Loucy (cell line): Measurements from ENCODE around the gene ARID1B.

Experiments used
- H2AFZ ChIP-seq: fragments of 200-600 bp; sonication (generic); 2 replicates; pipeline ENCODE4 v1.6.0; 2016; ENCODE audit warnings: antibody characterized with exemption, mild to moderate bottlenecking, low read length, moderate library complexity
- H3F3A ChIP-seq: fragments of 200-600 bp; 2 replicates; pipeline ENCODE4 v1.6.0; 2016; ENCODE audit warnings: antibody characterized with exemption, low read depth, mild to moderate bottlenecking
- H3K27me3 ChIP-seq: fragments of 200-600 bp; sonication (generic); 2 replicates; pipeline ENCODE4 v1.6.1; 2014; ENCODE audit warnings: low read length, mild to moderate bottlenecking; ENCODE audit not compliant: insufficient read depth, poor library complexity, severe bottlenecking
- H3K36me3 ChIP-seq: fragments of 200-600 bp; sonication (generic); 2 replicates; pipeline ENCODE4 v1.6.1; 2016; ENCODE audit warnings: low read length; ENCODE audit not compliant: insufficient read depth
- H3K4me1 ChIP-seq: fragments of 200-600 bp; sonication (generic); 2 replicates; pipeline ENCODE4 v1.5.1; 2014; ENCODE audit warnings: low read length, mild to moderate bottlenecking; ENCODE audit not compliant: insufficient read depth, poor library complexity, severe bottlenecking
- H3K4me2 ChIP-seq: fragments of 200-600 bp; sonication (generic); 2 replicates; pipeline ENCODE4 v1.6.0; 2014; ENCODE audit warnings: antibody characterized with exemption, low read length, low read depth, mild to moderate bottlenecking; ENCODE audit not compliant: poor library complexity, severe bottlenecking
- H3K4me3 ChIP-seq: fragments of 200-600 bp; sonication (generic); 2 replicates; pipeline ENCODE4 v1.5.1; 2014; ENCODE audit warnings: low read length, mild to moderate bottlenecking, mixed read lengths; ENCODE audit not compliant: poor library complexity, severe bottlenecking
- H3K79me2 ChIP-seq: fragments of 200-600 bp; sonication (generic); 2 replicates; pipeline ENCODE4 v1.6.1; 2014; ENCODE audit warnings: low read length; ENCODE audit not compliant: insufficient read depth
- H3K9ac ChIP-seq: fragments of 200-600 bp; sonication (generic); 2 replicates; pipeline ENCODE4 v1.6.0; 2014; ENCODE audit warnings: mild to moderate bottlenecking, low read depth, low read length, moderate library complexity; ENCODE audit not compliant: poor library complexity, severe bottlenecking
- H3K9me2 ChIP-seq: fragments of 200-600 bp; sonication (generic); replicated peaks from 2 replicates; pipeline ENCODE4 v1.6.1; 2016; ENCODE audit warnings: low read depth, low read length, mixed read lengths
- H3K9me3 ChIP-seq: fragments of 200-600 bp; sonication (generic); 2 replicates; pipeline ENCODE4 v1.6.1; 2014; ENCODE audit warnings: mild to moderate bottlenecking, antibody characterized with exemption, low read length, low read depth; ENCODE audit not compliant: insufficient read depth
- H4K20me1 ChIP-seq: fragments of 200-600 bp; sonication (generic); 2 replicates; pipeline ENCODE4 v1.6.0; 2014; ENCODE audit warnings: antibody characterized with exemption, low read length, mild to moderate bottlenecking; ENCODE audit not compliant: insufficient read depth, poor library complexity, severe bottlenecking
- CTCF ChIP-seq: fragments of 200-600 bp; sonication (generic); conservative IDR thresholded peaks from 2 replicates; pipeline ENCODE4 v1.5.1; 2014; ENCODE audit warnings: mild to moderate bottlenecking, antibody characterized with exemption, low read length
- EZH2phosphoT487 ChIP-seq: fragments of 200-600 bp; IDR thresholded peaks from 2 replicates; pipeline ENCODE4 v1.6.1; 2018; ENCODE audit warnings: antibody characterized with exemption, mild to moderate bottlenecking, moderate library complexity, borderline replicate concordance

The ARID1B gene

GRCh38 chr6:157101166-157101565, 324.0 kb downstream of the ARID1B start:
- Histone ChIP-seq H3K4me1 (no peaks in the 10 kb centered on the region), H3K79me2 (no peaks in the 10 kb centered on the region), H3K4me3 (no peak overlapping the region), H2AFZ (no peak overlapping the region), H3F3A (no peaks in the 10 kb centered on the region), H3K27me3 (no peaks in the 10 kb centered on the region), H3K36me3 (peaks cover 23% of the 10 kb centered on the region; the same call in 1 of the 2 replicates), H3K4me2 (no peak overlapping the region), H3K9me2 (no peaks in the 10 kb centered on the region), H3K9ac (no peak overlapping the region), H4K20me1 (no peaks in the 10 kb centered on the region), H3K9me3 (no peaks in the 10 kb centered on the region)
- TF ChIP-seq CTCF: no peak
- no peak for TF ChIP-seq EZH2phosphoT487

GRCh38 chr6:157104803-157105202, 327.6 kb downstream of the ARID1B start:
- Histone ChIP-seq H2AFZ (no peak overlapping the region), H3K4me2 (no peak overlapping the region)
- no peak for TF ChIP-seq CTCF
- no peak for TF ChIP-seq EZH2phosphoT487

GRCh38 chr6:157106487-157106886, 329.3 kb downstream of the ARID1B start:
- H3K9me3 ChIP-seq: no peaks in the 10 kb centered on the region
- H3K9me2 ChIP-seq: no peaks in the 10 kb centered on the region
- H3K9ac ChIP-seq: no peak overlapping the region
- H3K4me2 ChIP-seq: no peak overlapping the region
- peaks cover 17% of the 10 kb centered on the region; the same call in 1 of the 2 replicates for H3K79me2 ChIP-seq
- H3K27me3 ChIP-seq: no peaks in the 10 kb centered on the region
- no peaks in the 10 kb centered on the region for H3F3A ChIP-seq
- H4K20me1 ChIP-seq: peaks cover 4% of the 10 kb centered on the region
- no peak for TF ChIP-seq EZH2phosphoT487
- no peak for TF ChIP-seq CTCF
- no peak overlapping the region for H2AFZ ChIP-seq
- no peaks in the 10 kb centered on the region for H3K4me1 ChIP-seq
- H3K36me3 ChIP-seq: peaks cover 14% of the 10 kb centered on the region; the same call in 1 of the 2 replicates
- H3K4me3 ChIP-seq: no peak overlapping the region

More at GRCh38 chr6:157104803-157105202, 327.6 kb downstream of the ARID1B start:
- H3K36me3 ChIP-seq: peaks cover 13% of the 10 kb centered on the region; the same call in 1 of the 2 replicates
- no peaks in the 10 kb centered on the region for H3F3A ChIP-seq
- H3K4me3 ChIP-seq: no peak overlapping the region
- H3K79me2 ChIP-seq: peaks cover 12% of the 10 kb centered on the region; the same call in 1 of the 2 replicates
- H3K9ac ChIP-seq: no peak overlapping the region
- no peaks in the 10 kb centered on the region for H3K27me3 ChIP-seq
- peaks cover 4% of the 10 kb centered on the region for H4K20me1 ChIP-seq
- no peaks in the 10 kb centered on the region for H3K9me2 ChIP-seq
- H3K4me1 ChIP-seq: no peaks in the 10 kb centered on the region
- H3K9me3 ChIP-seq: no peaks in the 10 kb centered on the region
